WTC11 (cell line): ENCODE data around the gene ATP8B3. TPM values are rescaled to one million over a fixed set of nuclear protein-coding genes. Genes with fewer than 3 reads are reported as not detected.

Experiments
- ATAC-seq: fragments of 200-7000 bp; cut with Tn5 transposase; 2 replicates; pipeline ENCODE4 v1.10.0; 2021; ENCODE audit warnings: mild to moderate bottlenecking, moderate library complexity
- CTCF ChIA-PET: fragments of 300-600 bp; sonication (Branson Sonifier 250); formaldehyde crosslinking; loops from one replicate; lab custom pipeline; 2021; ENCODE audit warnings: antibody characterized with exemption; lab: Charles Lee
- POLR2A ChIA-PET: fragments of 350-600 bp; sonication (Branson Sonifier 250); formaldehyde crosslinking; loops from one replicate; lab custom pipeline; 2021; ENCODE audit warnings: antibody characterized with exemption; lab: Charles Lee
- DNase-seq: peaks from one replicate; pipeline ENCODE4 v3.0.0; 2021; ENCODE audit warnings: low spot score
- H3K27ac Mint-ChIP-seq: 2 replicates; pipeline ENCODE4 v1.8.0; 2021; ENCODE audit warnings: mixed read lengths
- H3K27me3 Mint-ChIP-seq: 2 replicates; pipeline ENCODE4 v1.8.0; 2021; ENCODE audit warnings: low read depth, mild to moderate bottlenecking, moderate library complexity, mixed read lengths
- H3K36me3 Mint-ChIP-seq: 2 replicates; pipeline ENCODE4 v1.8.0; 2021; ENCODE audit warnings: mixed read lengths
- H3K4me1 Mint-ChIP-seq: 2 replicates; pipeline ENCODE4 v1.8.0; 2022; ENCODE audit warnings: mixed read lengths
- H3K4me3 Mint-ChIP-seq: 2 replicates; pipeline ENCODE4 v1.8.0; 2021; ENCODE audit warnings: mild to moderate bottlenecking, moderate library complexity, mixed read lengths
- H3K9me3 Mint-ChIP-seq: 2 replicates; pipeline ENCODE4 v1.8.0; 2021; ENCODE audit warnings: mixed read lengths
- ESRRA ChIP-seq: sonication (generic); formaldehyde crosslinking; IDR thresholded peaks from 2 replicates; pipeline ENCODE4 v1.8.1; 2022; ENCODE audit warnings: mild to moderate bottlenecking, missing genetic modification reagents, borderline replicate concordance
- FOXP1 ChIP-seq: sonication (generic); formaldehyde crosslinking; IDR thresholded peaks from 2 replicates; pipeline ENCODE4 v1.8.0; 2022; ENCODE audit warnings: missing genetic modification reagents, mild to moderate bottlenecking, moderate library complexity, borderline replicate concordance
- GRHL2 ChIP-seq: fragments of 250-450 bp; sonication (Bioruptor Pico); IDR thresholded peaks from 2 replicates; pipeline ENCODE4 v1.8.0; 2022; ENCODE audit warnings: mild to moderate bottlenecking, moderate library complexity; ENCODE audit not compliant: insufficient replicate concordance, severe bottlenecking
- IRF2 ChIP-seq: sonication (generic); formaldehyde crosslinking; IDR thresholded peaks from 2 replicates; pipeline ENCODE4 v1.8.0; 2022; ENCODE audit warnings: low read depth, missing genetic modification reagents, borderline replicate concordance
- JUN ChIP-seq: sonication (generic); formaldehyde crosslinking; IDR thresholded peaks from 2 replicates; pipeline ENCODE4 v1.8.0; 2023; ENCODE audit warnings: mild to moderate bottlenecking, missing genetic modification reagents
- KAT7 ChIP-seq: sonication (generic); formaldehyde crosslinking; IDR thresholded peaks from 2 replicates; pipeline ENCODE4 v1.8.1; 2023; ENCODE audit warnings: missing genetic modification reagents, mild to moderate bottlenecking, borderline replicate concordance
- MYBL2 ChIP-seq: sonication (generic); formaldehyde crosslinking; IDR thresholded peaks from 2 replicates; pipeline ENCODE4 v1.8.1; 2023; ENCODE audit warnings: mild to moderate bottlenecking, moderate library complexity, missing genetic modification reagents
- NFYB ChIP-seq: sonication (generic); formaldehyde crosslinking; conservative IDR thresholded peaks from 2 replicates; pipeline ENCODE4 v1.8.0; 2022; ENCODE audit warnings: low read depth, missing genetic modification reagents
- NR1H2 ChIP-seq: sonication (generic); formaldehyde crosslinking; IDR thresholded peaks from 2 replicates; pipeline ENCODE4 v1.9.0; 2021; ENCODE audit warnings: mild to moderate bottlenecking, moderate library complexity, missing genetic modification reagents
- SOX15 ChIP-seq: fragments of 250-450 bp; sonication (Bioruptor Pico); IDR thresholded peaks from 2 replicates; pipeline ENCODE4 v1.9.0; 2021; ENCODE audit warnings: mild to moderate bottlenecking
- TEAD1 ChIP-seq: sonication (generic); formaldehyde crosslinking; IDR thresholded peaks from 2 replicates; pipeline ENCODE4 v1.8.0; 2022; ENCODE audit warnings: mild to moderate bottlenecking, missing genetic modification reagents
- TEAD4 ChIP-seq: sonication (generic); formaldehyde crosslinking; IDR thresholded peaks from 2 replicates; pipeline ENCODE4 v1.8.0; 2022; ENCODE audit warnings: mild to moderate bottlenecking, missing genetic modification reagents
- ZNF219 ChIP-seq: sonication (generic); formaldehyde crosslinking; IDR thresholded peaks from 2 replicates; pipeline ENCODE4 v1.8.0; 2023; ENCODE audit warnings: missing genetic modification reagents, mild to moderate bottlenecking, borderline replicate concordance
- ZNF396 ChIP-seq: fragments of 250-450 bp; sonication (Bioruptor Pico); IDR thresholded peaks from 2 replicates; pipeline ENCODE4 v1.8.0; 2021; ENCODE audit warnings: mild to moderate bottlenecking, moderate library complexity, borderline replicate concordance
- total RNA-seq: library from RNA; stranded (reverse); gene quantifications from 3 replicates; pipeline ENCODE4 v1.2.3, GENCODE V29; 2021
- TF ChIP-seq, protein P1 (sequence below): sonication (generic); formaldehyde crosslinking; IDR thresholded peaks from 2 replicates; pipeline ENCODE4 v1.8.1; 2022; ENCODE audit warnings: low read depth, mild to moderate bottlenecking, moderate library complexity, missing genetic modification reagents, borderline replicate concordance
- TF ChIP-seq, protein P2 (sequence below): fragments of 250-450 bp; sonication (Bioruptor Pico); conservative IDR thresholded peaks from 2 replicates; pipeline ENCODE4 v1.9.0; 2021; ENCODE audit warnings: mild to moderate bottlenecking
- TF ChIP-seq, protein P3 (sequence below): fragments of 250-450 bp; sonication (Bioruptor Pico); IDR thresholded peaks from 2 replicates; pipeline ENCODE4 v1.9.0; 2021; ENCODE audit warnings: mild to moderate bottlenecking, borderline replicate concordance
- TF ChIP-seq, protein P4 (sequence below): sonication (generic); formaldehyde crosslinking; IDR thresholded peaks from 2 replicates; pipeline ENCODE4 v1.8.0; 2023; ENCODE audit warnings: mild to moderate bottlenecking, missing genetic modification reagents
- TF ChIP-seq, protein P5 (sequence below): sonication (generic); formaldehyde crosslinking; IDR thresholded peaks from 2 replicates; pipeline ENCODE4 v1.8.1; 2023; ENCODE audit warnings: mild to moderate bottlenecking, missing genetic modification reagents
- TF ChIP-seq, protein P6 (sequence below): sonication (generic); formaldehyde crosslinking; conservative IDR thresholded peaks from 2 replicates; pipeline ENCODE4 v1.8.1; 2023; ENCODE audit warnings: mild to moderate bottlenecking, low read depth, missing genetic modification reagents, moderate library complexity

The ATP8B3 gene
- total RNA-seq, 1 experiment from 2014 or later = 5.5 TPM

DNA sequence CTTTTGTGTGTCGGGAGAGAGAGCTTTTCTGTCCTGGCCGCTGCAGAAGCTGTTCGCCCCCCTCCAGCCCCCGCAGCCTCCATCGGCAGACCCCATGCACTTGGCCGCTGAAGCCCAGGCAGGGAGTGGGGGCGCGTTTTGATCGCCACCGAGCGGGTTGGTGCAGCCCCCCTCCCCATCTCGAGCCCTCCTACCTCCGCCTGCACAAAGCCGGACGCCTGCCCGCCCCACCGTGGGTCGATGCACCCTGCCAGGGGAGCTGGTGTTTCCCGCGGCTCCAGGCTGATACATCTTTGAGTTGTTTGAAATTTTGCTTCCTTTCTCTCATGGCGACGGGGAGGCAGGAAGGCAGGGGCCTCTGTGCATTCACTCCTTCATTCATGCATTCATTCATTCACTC is 75.1 kb downstream of the ATP8B3 start (continued):
- TF ChIP-seq, protein P1, sequence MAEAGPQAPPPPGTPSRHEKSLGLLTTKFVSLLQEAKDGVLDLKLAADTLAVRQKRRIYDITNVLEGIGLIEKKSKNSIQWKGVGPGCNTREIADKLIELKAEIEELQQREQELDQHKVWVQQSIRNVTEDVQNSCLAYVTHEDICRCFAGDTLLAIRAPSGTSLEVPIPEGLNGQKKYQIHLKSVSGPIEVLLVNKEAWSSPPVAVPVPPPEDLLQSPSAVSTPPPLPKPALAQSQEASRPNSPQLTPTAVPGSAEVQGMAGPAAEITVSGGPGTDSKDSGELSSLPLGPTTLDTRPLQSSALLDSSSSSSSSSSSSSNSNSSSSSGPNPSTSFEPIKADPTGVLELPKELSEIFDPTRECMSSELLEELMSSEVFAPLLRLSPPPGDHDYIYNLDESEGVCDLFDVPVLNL (CRISPR knock-in tag) = no peak
- TF ChIP-seq, protein P2, sequence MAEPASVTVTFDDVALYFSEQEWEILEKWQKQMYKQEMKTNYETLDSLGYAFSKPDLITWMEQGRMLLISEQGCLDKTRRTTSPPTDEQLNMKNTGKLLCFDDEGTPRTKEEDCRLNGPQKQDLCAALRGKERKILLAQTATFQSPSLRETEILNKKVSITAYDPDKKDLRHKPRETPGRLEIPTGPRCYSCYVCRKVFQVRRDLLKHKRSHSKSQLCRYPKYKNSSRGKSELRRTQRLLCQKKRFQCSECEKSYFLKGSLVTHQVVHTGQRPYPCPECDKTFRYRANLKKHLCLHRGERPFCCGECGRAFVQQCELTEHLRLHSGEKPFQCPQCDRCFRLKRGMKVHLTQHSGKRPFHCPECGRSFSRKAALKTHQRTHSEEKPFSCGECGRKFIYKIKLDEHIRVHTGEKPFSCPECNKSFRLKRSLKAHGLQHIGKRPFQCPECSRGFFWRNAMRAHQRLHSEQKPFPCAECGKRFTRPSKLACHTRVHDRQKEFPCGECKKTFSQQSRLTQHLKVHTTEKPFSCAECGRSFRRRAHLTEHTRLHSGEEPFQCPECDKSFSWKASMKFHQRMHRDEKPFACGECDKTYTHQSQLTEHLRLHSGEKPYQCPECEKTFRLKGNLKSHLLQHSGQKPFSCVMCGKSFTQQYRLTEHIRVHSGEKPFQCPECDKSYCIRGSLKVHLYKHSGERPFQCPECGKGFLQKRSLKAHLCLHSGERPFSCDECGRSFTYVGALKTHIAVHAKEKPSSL (CRISPR knock-in tag) = no peak
- no peak for TF ChIP-seq FOXP1
- no peak for TF ChIP-seq ESRRA (CRISPR knock-in tag)
- TF ChIP-seq, protein P3, sequence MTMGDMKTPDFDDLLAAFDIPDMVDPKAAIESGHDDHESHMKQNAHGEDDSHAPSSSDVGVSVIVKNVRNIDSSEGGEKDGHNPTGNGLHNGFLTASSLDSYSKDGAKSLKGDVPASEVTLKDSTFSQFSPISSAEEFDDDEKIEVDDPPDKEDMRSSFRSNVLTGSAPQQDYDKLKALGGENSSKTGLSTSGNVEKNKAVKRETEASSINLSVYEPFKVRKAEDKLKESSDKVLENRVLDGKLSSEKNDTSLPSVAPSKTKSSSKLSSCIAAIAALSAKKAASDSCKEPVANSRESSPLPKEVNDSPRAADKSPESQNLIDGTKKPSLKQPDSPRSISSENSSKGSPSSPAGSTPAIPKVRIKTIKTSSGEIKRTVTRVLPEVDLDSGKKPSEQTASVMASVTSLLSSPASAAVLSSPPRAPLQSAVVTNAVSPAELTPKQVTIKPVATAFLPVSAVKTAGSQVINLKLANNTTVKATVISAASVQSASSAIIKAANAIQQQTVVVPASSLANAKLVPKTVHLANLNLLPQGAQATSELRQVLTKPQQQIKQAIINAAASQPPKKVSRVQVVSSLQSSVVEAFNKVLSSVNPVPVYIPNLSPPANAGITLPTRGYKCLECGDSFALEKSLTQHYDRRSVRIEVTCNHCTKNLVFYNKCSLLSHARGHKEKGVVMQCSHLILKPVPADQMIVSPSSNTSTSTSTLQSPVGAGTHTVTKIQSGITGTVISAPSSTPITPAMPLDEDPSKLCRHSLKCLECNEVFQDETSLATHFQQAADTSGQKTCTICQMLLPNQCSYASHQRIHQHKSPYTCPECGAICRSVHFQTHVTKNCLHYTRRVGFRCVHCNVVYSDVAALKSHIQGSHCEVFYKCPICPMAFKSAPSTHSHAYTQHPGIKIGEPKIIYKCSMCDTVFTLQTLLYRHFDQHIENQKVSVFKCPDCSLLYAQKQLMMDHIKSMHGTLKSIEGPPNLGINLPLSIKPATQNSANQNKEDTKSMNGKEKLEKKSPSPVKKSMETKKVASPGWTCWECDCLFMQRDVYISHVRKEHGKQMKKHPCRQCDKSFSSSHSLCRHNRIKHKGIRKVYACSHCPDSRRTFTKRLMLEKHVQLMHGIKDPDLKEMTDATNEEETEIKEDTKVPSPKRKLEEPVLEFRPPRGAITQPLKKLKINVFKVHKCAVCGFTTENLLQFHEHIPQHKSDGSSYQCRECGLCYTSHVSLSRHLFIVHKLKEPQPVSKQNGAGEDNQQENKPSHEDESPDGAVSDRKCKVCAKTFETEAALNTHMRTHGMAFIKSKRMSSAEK (CRISPR knock-in tag) = no peak
- no peak for TF ChIP-seq JUN (CRISPR knock-in tag)
- no peak for TF ChIP-seq TEAD4
- TF ChIP-seq GRHL2 (CRISPR knock-in tag) = no peak
- TF ChIP-seq, protein P4, sequence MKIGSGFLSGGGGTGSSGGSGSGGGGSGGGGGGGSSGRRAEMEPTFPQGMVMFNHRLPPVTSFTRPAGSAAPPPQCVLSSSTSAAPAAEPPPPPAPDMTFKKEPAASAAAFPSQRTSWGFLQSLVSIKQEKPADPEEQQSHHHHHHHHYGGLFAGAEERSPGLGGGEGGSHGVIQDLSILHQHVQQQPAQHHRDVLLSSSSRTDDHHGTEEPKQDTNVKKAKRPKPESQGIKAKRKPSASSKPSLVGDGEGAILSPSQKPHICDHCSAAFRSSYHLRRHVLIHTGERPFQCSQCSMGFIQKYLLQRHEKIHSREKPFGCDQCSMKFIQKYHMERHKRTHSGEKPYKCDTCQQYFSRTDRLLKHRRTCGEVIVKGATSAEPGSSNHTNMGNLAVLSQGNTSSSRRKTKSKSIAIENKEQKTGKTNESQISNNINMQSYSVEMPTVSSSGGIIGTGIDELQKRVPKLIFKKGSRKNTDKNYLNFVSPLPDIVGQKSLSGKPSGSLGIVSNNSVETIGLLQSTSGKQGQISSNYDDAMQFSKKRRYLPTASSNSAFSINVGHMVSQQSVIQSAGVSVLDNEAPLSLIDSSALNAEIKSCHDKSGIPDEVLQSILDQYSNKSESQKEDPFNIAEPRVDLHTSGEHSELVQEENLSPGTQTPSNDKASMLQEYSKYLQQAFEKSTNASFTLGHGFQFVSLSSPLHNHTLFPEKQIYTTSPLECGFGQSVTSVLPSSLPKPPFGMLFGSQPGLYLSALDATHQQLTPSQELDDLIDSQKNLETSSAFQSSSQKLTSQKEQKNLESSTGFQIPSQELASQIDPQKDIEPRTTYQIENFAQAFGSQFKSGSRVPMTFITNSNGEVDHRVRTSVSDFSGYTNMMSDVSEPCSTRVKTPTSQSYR (CRISPR knock-in tag) = no peak

DNA sequence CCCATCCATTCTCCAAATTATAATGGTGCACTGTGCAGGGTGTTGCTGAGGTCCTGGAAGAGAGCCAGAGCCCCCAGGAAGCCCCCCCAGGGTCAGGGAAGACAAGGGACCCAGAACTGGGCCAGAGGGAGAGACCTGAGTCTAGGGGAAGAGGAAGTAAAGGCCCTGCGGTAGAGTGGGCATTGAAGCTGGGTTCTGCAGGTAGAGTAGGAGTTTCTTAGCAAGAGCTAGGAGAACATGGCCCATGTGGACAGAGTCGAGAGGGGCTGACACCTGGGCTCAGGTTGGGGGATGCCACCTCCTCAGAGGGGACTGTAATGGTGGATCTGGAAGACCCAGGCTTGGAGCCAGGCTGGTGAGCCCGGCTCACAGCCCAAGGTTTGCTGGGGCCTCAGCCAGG is 75.8 kb downstream of the ATP8B3 start:
- ChIA-PET POLR2A (no interaction called here), CTCF (interaction anchor here (1.4 to 2.2 kb wide), 2 partner anchors 32 to 190 kb away, joined by 3 to 5 read pairs; no protein-coding TSS in a partner anchor)
- no peaks in the 10 kb centered on the region for H3K36me3 Mint-ChIP-seq
- H3K27ac Mint-ChIP-seq = no peak overlapping the region
- DNase-seq (no peak), ATAC-seq (no peak)
- no peak overlapping the region for H3K4me3 Mint-ChIP-seq
- no peaks in the 10 kb centered on the region for H3K4me1 Mint-ChIP-seq
- no peak for TF ChIP-seq KAT7
- no peak for TF ChIP-seq ZNF396
- no peak for TF ChIP-seq MYBL2 (CRISPR knock-in tag)
- TF ChIP-seq ZNF219 (CRISPR knock-in tag) = no peak
- TF ChIP-seq, protein P5, sequence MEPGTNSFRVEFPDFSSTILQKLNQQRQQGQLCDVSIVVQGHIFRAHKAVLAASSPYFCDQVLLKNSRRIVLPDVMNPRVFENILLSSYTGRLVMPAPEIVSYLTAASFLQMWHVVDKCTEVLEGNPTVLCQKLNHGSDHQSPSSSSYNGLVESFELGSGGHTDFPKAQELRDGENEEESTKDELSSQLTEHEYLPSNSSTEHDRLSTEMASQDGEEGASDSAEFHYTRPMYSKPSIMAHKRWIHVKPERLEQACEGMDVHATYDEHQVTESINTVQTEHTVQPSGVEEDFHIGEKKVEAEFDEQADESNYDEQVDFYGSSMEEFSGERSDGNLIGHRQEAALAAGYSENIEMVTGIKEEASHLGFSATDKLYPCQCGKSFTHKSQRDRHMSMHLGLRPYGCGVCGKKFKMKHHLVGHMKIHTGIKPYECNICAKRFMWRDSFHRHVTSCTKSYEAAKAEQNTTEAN (CRISPR knock-in tag) = no peak
- TF ChIP-seq NFYB (CRISPR knock-in tag) = no peak
- no peak for TF ChIP-seq NR1H2 (CRISPR knock-in tag)
- no peak for TF ChIP-seq IRF2 (CRISPR knock-in tag)
- TF ChIP-seq, protein P6, sequence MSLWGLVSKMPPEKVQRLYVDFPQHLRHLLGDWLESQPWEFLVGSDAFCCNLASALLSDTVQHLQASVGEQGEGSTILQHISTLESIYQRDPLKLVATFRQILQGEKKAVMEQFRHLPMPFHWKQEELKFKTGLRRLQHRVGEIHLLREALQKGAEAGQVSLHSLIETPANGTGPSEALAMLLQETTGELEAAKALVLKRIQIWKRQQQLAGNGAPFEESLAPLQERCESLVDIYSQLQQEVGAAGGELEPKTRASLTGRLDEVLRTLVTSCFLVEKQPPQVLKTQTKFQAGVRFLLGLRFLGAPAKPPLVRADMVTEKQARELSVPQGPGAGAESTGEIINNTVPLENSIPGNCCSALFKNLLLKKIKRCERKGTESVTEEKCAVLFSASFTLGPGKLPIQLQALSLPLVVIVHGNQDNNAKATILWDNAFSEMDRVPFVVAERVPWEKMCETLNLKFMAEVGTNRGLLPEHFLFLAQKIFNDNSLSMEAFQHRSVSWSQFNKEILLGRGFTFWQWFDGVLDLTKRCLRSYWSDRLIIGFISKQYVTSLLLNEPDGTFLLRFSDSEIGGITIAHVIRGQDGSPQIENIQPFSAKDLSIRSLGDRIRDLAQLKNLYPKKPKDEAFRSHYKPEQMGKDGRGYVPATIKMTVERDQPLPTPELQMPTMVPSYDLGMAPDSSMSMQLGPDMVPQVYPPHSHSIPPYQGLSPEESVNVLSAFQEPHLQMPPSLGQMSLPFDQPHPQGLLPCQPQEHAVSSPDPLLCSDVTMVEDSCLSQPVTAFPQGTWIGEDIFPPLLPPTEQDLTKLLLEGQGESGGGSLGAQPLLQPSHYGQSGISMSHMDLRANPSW (CRISPR knock-in tag) = no peak
- TF ChIP-seq TEAD1 (CRISPR knock-in tag) = no peak
- TF ChIP-seq SOX15 (CRISPR knock-in tag) = no peak
- H3K9me3 Mint-ChIP-seq = peaks cover 4% of the 10 kb centered on the region
- peaks cover 81% of the 10 kb centered on the region for H3K27me3 Mint-ChIP-seq
